T-helper 9 cell (primary cell): ENCODE results near the gene CCDC27.

ENCODE experiments used
- DNase-seq: peaks from one replicate; pipeline ENCODE4 v3.0.0-alpha.2; 2020
- total RNA-seq, 2 donors: gene quantifications; one replicate each; lab custom pipeline; 2026; lab: John Stamatoyannopoulos, UW

CCDC27 gene
- total RNA-seq, result 0 reads per million in 2 donors

DNA sequence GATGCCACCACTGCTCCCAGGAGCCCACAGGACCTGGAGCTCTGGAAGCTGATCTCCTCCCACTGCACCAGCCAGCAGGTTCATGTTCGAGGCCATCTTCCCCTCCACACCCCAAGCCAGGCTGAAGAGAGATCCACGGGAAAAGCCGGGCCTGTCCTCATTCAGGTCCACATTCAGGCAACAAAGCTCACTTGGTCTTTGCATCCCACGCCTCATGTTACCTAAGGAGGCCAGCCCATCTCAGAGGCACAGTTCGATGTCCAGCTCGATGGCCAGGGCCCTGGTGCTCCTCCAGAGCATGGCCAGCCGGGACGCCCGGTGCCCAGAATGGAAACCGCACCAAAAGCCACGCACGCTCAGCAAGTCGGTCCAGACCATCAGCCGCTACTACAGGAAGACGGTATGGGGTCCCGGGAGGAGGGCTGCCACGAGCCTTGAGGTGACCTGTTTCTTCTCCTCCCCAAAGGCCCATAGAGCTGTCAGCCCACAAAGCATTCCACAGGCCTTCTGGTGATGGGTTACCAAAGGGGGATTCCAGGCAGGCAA, at the start of gene CCDC27:
CCDC27 (plus strand) TSS at position 51 of the 546 bp plus-strand sequence; CDS start at position 83, 32 bp downstream.
- DNase-seq, result no peak

DNA sequence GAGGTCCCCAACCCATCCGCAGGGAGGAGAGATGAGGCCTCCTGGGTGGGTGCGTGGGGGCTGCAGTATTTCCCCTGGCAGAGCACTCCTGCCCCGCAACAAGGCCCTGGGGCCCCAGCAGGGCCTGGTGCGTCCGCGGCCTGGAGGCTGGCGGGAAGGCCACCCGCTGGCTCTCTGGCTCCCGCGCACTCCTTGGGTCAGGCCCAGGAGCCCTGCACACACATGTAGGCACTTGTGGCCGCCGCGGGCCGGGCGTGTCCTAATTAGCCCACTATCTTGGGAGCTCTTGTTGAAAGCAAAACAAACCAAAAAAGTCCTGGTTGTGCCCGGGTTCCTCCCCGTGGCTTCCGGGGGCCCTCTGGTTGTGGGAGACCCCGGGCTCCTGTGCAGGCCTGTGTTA, 49.7 kb upstream of the CCDC27 start:
- no peak for DNase-seq

DNA sequence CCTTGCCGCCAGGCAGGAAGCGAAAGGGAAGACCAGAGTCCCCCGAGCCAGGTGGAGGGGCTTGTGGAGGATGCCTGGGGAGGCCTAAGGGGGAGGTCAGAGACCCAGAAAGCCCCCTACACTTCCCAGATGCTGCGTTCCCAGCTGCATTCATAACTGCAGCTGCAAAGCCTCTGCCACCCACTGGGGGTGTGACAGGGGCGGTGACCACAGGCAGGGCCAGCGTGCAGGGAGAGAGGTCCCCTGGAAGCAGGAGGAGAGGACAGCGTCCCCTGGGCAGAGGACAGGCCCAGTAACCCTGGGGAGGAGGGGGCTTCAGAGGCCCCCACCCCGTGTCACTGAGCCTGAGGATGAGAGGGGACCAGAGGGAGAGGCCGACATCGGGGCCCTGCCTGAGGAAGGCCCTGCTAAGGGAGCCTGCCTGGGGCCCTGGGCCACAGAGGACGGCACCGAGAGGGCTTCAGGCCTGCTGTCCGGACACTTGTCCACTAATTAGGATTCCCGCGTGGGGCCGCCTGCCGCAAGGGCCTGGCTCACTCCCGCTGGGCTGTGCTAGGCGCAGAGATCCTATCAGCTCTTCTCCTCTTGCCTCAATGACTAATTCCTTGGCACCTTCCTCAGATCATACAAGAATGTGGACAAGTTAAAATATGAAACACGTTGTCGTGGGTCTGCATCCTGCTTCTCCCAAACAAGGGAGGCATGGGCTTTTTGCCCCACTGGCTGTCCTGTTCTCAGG, 49.1 kb upstream of the CCDC27 start:
- no peak for DNase-seq

DNA sequence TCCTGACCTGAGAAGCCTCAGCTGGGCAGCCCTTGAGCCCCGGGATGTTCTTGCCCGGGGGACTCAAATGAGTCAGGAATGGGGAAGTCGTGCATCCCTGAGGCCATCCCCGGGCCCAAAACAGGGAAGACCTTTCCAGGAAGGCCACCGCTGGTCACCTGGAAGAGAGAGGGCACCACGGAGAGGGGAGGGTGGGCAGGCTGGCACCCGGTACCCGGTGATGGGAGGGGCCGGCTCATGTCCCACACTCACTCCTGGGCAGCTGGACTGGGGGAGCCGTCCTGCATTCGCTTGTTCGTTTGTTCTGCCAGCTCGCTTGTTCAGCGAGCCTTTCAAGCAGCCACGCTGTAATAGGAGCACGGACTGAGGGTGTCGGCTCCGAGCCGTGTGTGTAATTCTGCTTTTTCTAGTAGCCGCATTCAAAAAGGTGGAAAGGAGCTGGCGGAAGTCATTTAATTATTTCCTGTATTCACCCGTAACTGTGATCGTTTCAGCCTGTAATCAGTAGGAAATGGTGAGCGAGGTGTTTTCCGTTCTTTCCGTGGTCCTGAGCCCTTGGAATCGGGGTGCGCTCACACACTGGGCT, 48.4 kb upstream of the CCDC27 start:
- DNase-seq, result no peak

DNA sequence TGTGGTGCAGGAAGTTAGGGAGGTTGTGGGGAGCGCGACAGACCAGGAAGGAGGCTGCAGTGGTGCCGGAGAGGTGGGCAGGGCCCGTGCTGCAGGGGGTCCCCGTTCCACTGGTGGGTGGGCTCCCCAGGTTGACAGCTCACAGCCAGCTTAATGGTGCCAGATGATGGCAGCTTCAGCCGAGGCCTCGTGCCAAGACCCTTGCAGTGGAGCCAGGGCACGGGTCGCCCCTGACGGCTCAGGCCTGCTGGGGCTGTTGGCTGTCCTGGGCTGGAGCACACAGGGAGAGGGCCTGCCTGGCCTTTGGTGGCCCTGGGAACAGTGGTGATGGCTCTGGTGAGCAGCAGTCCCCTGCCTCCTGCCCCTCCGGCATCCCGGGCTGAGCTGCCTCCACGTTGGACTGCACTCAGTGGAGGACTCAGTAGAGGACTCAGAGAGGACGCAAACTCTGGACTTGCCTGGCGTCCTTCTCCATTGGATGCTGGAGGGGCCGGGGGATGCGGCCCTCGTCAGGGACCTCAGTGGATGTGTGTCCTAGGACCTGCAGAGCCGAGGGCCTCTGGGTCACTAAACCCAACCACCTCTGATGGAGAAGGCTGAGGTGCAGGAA, 46.8 kb upstream of the CCDC27 start:
- no peak for DNase-seq

DNA sequence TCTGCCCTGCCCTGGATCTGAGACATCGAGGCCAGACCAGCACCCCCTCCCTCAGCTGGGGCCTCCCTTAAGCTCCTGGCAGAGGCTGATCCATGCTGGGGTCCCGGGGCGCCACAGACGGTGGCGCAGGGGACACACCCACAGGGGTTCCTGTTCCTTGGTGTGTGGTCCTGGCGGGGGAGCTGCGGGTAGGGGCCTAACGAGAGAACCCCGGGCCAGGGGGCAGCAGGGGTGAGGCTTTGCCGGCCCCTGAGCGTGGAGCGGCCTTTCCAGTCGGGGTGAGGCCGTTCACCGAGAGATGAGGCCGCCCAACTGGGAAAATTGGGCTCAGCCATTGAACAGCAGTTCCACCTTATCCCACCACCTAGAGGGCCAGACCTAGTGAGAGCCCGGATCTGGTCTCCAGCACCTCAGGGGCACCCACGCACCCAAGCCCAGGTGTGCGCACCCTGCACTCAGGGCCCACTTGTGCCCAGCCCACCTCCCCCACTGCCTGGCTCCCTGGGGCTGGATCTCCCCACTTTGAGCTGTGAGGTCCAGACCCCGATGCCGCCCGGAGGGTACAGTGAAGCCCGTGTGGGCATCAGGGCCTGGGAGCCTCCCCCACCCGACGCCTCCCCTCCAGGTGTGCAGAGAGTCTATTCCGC, 45.5 kb upstream of the CCDC27 start:
- DNase-seq, result no peak

DNA sequence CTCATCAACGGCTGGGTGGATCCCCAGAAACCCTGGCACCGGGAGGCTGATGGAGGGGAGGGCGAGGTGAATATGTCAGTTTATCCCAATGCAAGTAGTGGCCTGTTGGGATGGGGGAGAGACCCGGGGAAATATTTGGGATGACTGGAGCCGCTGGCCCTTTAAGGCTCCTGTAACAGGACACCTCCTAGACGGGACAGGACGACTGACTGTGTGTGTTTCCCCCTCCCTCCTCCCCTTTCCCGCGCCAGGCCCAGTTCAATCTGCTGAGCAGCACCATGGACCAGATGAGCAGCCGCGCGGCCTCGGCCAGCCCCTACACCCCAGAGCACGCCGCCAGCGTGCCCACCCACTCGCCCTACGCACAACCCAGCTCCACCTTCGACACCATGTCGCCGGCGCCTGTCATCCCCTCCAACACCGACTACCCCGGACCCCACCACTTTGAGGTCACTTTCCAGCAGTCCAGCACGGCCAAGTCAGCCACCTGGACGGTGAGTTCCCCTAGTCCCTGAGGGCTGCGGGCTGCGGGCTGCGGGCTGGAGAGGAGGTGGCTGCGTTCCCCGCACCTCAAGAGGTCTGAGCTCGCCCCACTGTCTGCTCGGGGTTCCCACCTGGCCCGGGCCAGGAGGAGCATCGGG, 44.8 kb upstream of the CCDC27 start:
- DNase-seq, result no peak

DNA sequence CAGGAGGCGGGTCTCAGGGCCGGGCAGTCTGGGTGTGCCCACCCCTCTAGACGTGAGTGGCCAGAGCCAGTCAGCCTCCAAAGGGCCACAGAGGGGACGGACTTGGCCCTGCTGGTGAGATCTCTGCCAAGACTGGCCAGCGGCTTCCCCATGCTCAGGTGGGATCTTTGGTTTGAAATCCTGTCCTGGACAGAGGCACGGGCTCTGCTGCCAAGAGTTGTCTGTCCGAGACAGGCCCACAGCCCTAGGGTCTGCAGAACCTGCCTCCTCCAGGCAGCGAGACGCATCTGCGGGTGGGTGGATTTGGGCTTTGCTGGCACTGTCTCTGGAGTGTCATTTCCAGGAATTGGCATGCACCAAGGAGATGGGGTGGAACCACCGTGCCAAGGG, 44.3 kb upstream of the CCDC27 start:
- no peak for DNase-seq

DNA sequence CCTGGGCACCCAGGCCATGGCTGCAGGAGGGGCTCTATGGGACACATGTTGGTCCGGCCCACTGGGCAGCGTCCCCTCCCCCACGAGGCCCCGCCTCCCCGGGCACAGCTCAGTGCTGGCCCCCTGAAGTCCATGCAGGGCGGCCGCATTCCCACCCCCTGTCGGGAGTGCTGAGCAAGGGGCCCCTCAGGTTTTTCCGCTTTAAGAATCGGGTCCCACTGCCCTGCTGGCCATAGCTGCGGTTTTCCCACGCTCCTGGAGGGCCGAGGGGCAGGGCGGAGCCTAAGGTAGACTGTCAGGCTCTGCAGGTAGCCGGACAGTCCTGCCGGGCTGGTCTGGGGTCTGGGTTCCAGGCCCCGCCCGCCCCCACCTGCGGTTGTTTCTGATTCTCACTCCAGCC, 43.5 kb upstream of the CCDC27 start:
- no peak for DNase-seq

DNA sequence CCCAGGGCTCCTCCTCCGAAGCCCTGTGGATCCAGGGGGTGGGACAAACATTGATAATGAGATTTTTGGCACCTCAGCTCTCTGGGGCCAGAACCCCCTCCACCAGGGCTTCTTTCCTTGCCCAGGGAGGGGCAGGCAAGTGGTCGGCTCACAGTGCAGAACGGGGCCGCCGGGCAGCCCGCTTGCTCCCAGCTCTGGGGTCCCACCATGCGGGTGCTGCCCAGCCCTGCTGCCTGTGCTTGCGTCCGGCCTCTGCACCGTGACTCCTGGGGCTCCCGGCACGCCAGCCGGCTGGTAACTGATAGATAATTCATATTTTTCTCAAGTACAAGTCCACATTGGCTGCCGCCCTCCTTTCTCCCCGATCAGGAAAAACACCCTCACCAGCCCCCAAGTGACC, 42.0 kb upstream of the CCDC27 start:
- DNase-seq, result no peak

DNA sequence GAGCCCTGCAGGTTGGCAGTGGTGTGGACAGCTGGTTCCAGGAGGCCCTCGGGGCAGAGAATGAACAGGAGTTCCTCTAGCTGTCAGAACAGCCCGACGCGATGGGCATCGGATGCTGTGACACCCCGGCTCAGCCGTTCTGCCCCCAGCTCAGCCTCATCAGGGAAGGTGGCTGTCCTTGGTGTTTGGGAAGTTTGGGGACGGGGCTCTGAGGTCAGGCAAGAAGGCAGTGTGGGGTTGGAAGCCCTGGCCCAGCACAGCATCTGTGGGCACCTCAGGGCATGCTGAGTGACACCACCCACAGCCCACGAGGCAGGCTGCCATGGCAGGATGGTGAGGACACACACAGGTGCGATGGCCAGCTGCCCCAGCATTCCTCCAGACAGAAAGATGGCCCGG, 40.9 kb upstream of the CCDC27 start:
- DNase-seq, result no peak

DNA sequence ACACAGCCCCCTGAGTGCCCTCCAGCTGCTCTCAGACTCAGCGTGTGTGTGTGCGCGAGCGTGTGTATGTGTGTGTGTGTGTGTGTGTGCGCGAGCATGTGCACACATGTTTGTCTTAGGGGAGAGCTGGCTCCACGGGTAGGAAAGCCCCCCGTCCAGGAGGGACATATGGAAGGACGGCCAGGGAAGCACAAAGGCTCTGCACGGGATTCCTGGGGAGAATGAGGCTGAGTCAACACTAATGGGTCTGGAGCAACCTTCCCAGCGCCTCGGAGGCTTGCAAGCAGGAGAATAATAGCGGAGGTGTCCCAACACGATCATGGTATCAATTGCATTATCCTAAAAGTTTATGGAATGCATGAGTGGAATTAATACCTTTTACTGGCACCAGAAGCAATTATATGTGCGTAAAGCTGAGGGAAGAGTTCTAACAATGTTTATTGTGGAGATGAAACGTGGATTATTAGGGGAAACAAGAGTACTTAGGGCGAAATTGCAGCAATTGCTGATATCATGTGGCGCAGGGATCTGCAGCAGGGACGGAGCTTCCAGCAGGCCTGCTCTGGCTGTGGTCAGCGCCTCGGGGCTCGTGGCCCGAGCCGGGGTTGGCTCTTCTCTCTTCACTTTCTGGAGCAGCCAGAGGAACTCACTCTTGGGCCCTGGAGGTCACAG, 40.3 kb upstream of the CCDC27 start:
- no peak for DNase-seq

DNA sequence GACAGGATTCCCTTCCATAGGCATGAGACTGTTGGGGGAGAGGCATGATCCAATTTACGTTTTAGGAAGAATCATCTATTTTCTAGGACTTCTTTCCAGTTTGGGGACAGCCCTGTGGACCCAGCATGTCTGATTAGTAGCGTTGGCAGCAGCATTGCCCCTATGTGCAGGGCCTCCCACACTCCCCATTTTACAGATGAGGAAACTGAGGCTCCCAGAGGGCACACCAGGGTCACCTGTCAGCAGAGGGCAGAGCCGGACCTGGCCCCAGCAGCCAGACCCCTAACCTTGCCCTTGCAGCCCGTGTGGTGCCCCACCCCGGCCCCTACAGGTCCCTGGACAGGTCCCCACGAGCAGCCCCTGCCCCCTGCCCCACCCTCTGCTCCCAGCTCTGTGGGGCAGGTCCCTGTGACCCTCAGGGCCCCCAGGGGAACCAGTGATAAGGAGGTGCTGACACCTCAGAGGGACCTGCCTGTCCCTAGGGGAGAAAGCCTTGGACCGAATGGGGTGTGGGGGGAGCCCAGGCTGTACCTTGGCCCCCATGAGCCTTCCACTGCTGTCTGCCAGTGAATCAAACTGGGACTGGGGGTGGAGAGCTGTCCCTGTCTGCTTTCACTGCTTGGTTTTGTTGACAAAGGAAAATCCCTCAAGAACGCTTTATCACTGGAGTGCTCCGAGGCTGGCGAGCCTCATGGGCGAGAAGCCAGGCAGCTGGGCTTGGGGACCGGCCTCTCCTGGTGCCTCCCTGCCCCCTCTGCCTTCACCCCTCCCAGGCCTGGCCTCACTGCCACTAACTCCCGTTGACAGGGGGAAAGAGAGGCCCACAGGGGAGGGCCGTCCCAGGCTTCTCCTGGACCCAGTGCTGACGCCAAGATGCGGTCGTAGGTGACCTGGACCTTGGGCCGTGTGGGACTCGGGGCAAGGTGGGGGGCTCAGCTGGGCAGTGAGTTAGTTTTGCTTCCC, 39.4 kb upstream of the CCDC27 start:
- no peak for DNase-seq

DNA sequence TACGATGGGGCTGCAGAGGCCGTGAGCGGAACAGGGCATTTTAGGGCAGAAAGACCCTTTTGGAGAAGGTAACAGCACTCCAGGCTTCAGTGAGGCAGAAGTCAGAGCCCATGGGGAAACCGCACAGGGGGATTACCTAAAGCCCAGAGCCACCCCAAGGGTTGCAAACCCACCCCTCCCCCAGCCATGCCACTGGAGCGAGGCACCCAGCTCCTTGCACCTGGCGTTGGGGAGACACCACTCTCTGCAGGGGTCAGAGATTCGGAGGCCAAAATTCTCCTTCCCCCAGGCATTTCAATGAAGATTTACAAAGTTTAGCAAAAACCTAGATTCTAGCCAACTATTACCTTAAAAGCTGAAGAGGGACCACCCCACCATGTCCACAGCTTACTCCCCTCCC, 38.4 kb upstream of the CCDC27 start:
- DNase-seq, result no peak

DNA sequence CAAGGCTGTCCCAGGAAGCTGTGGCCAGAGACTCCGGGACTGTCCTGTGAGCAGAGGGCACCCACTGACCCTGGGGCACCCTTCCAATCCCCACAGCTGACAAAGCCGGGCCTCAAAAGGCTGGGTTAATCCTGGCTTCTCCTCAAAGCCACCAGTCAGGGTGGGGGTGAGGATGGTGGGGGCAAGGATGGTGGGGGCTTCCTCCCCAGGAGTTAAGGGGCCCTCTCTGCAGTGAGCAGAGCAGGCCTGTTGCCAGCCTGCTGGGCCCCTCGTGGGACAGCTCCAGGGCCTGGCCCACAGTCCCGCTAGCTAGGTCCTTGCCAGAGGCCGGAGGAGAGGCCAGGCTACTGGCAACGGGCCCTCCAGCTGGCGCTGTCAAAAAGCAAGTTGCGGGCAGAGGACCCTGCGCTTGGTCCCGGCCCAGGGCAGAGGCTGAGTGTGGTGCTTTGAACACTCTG, 37.9 kb upstream of the CCDC27 start:
- no peak for DNase-seq

DNA sequence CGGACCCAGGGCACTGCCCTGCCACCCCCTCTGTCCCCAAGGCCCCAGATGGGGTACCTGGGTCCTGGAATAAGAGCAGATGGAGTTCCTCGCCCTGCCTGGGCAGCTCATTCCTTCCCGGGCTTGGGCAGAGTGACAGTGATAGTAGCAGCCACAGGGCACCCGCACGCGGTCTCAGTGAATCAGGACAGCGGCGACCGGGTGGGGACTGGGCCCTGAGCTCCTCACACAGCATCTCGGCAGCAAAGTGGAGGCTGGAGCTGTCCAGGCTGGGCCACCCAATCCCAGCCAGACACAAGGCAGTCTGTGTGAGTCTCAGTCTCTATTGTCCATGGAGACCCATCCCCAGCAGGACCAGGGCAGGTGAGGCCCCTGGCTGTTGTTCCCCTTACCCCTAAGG, 37.4 kb upstream of the CCDC27 start:
- no peak for DNase-seq

DNA sequence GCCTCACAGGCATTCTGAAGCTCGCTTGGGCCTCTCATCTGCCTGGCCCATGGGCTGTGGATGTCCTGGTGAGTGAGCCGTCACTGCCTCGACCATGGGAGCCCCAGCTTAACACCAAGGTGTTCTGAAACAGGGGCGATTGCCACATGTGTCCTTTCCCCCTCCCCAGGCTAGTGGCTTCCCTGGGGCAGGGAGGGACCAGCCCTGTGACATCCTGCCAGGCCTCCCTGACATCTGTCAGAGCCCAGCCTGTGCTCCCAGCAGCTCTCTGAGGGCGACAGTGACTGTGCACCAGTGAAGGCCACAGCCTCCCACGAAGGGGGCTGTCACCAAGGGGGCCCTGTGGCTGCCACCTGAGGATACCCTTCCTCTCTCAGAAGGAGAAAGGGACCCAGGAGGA, 35.9 kb upstream of the CCDC27 start:
- DNase-seq, result no peak

DNA sequence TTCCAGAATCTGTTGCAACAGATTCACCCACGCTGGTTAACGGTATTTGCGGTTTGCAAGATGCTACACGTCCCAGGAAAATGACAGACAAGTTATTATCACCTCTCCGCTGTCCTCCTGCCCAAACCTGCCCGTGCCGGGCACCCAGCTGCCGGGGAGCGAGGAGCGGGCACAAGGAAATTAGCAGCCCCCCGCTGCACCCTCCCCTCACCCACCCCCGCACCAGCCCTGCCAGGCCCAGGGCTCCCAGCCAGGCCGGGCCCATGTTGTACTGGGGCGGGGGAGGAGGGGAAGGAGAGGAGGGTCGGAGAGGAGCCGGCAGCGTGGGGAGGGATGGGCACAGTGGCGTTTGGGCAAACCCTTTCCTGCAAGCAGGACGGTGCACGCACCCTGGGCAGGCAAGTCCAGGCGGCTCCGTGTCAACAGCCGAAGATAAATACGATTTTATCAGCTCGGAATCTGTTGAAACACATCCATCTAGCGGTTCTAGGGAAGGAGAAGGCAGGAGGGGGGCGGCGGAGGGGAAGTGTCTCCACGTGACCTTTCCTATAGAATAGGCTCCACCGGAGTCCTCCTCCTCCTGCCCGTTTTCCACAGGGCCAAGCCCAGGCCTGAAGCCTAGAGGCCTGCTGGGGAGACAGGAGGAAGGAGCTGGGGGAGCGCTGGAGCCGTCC, 35.1 kb upstream of the CCDC27 start:
- DNase-seq, result no peak

DNA sequence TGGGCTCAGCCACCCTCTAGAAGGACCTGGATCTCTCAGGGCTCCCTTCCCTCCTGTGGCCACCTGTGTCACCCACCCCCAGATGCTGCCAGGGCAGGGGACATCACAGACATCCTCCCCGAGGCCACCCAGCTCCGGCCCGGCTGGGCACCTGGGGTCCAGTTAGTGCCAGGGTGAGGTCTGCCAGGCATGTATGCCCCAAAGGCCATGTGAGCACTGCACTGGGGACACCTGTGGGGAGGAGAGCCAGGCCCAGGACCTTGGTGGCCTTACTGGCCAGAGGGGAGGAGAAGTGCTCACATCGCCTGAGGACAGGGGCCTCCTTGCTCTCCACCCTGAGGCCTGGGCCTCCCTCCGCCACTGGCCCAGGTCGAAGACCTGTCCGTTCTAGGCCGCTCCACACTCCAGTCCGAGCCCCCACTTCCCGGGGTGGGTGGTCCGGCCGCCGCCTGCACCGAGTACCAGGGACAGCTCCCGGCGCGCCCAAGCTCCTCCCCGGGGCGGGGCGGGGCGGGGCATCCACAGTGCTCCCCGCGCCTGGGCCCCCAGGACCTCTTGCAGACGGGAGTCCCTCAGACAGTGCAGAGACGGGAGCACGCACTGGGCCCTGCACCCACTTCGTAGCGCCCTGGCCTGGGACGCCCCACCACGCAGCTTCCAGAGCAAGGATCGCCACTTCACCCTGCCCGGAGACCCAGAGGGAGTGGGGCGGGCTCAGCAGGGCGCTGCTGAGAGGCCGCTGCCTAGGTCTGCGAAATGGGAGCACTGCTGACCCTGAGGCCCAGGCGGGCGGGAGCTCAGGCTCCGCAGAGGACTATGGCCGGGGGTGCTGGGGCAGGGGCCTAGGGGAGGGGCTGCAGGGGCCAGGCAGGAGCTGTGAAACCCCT, 34.3 kb upstream of the CCDC27 start:
- no peak for DNase-seq
